Fibroblast of the aortic adventitia (primary cell): ENCODE data around the gene KRTAP5-5. TPM values are rescaled to one million over a fixed set of nuclear protein-coding genes. Genes with fewer than 3 reads are reported as not detected.

Experiments
- DNase-seq: peaks from one replicate; pipeline ENCODE4 v3.0.0-alpha.2; 2010; ENCODE audit warnings: low read depth
- H3K4me3 ChIP-seq: 2 replicates; pipeline ENCODE4 v1.5.1; 2011; ENCODE audit warnings: low read depth, mild to moderate bottlenecking, control low read depth, low read length, moderate library complexity
- CTCF ChIP-seq: IDR thresholded peaks from 2 replicates; pipeline ENCODE4 v1.5.1; 2011; ENCODE audit warnings: mild to moderate bottlenecking, low read length, control low read depth, inconsistent platforms; ENCODE audit not compliant: insufficient read depth
- total RNA-seq: library from RNA; depleted of rRNA; stranded (reverse); fragments of >200 nt; gene quantifications from 2 replicates; pipeline ENCODE4 v1.2.3, GENCODE V29; 2012; ENCODE audit warnings: low replicate concordance

Gene KRTAP5-5
- total RNA-seq, 1 donor, result not detected

GRCh38 chr11:1632053-1632714 is 2.6 kb downstream of the KRTAP5-5 start:
- no peak overlapping the region for H3K4me3 ChIP-seq
- DNase-seq, result no peak
- TF ChIP-seq CTCF, result no peak

GRCh38 chr11:1633864-1634263 is 4.3 kb downstream of the KRTAP5-5 start:
- H3K4me3 ChIP-seq, result no peak overlapping the region
- TF ChIP-seq CTCF, result no peak
- no peak for DNase-seq

GRCh38 chr11:1636291-1636950 is 6.8 kb downstream of the KRTAP5-5 start:
- H3K4me3 ChIP-seq, result no peak overlapping the region
- TF ChIP-seq CTCF, result no peak
- no peak for DNase-seq

- DNase-seq, result no peak
- H3K4me3 ChIP-seq, result no peak overlapping the region
- TF ChIP-seq CTCF, result no peak
Observed at GRCh38 chr11:1637628-1638027, 8.1 kb downstream of the KRTAP5-5 start.

GRCh38 chr11:1638344-1638743 is 8.8 kb downstream of the KRTAP5-5 start:
- no peak overlapping the region for H3K4me3 ChIP-seq
- no peak for TF ChIP-seq CTCF

GRCh38 chr11:1639102-1639620 is 9.6 kb downstream of the KRTAP5-5 start:
- no peak for DNase-seq
- no peak overlapping the region for H3K4me3 ChIP-seq
- TF ChIP-seq CTCF, result no peak

More at GRCh38 chr11:1638344-1638743, 8.8 kb downstream of the KRTAP5-5 start:
- no peak for DNase-seq
